ENCODE results near the gene SNX33. TPM values are rescaled to one million over a fixed set of nuclear protein-coding genes. Genes with fewer than 3 reads are reported as not detected.
"Not testable (repeated sequence)": the region's sequence is repeated elsewhere in the genome, so short reads cannot be mapped to it uniquely, and the experiment has no call there.

Gene SNX33
- total and polyA plus RNA-seq, 12 donors = 10.1 to 41.4 (median 19.3) TPM

GRCh38 chr15:75675579-75676404 lies 28.1 kb downstream of the SNX33 start:
- H3K36me3 ChIP-seq (replicated peaks in 1 of 2) = no peaks in the 10 kb centered on the region
- WGBS, 4 donors = 80 to 91% (median 89%) methylated on average over 10 to 41 of the region's 41 CpGs
- H3K4me3 ChIP-seq = no peak overlapping the region
- DNase-seq = no peak
- peak overlapping the region in 1 of 5 donors; percentile 35 for H3K27ac ChIP-seq
- H3K27me3 ChIP-seq = no peaks in the 10 kb centered on the region
- TF ChIP-seq POLR2A (IDR thresholded peaks at IDR 0.05) (no peak), CTCF (IDR thresholded peaks at IDR 0.05) (no peak)
- intact Hi-C loops (cut with DNase I) = no loop called here
- peaks cover 0 to 8% of the 10 kb centered on the region in 2 donors for H3K4me1 ChIP-seq (replicated peaks in 1 of 2)
- no peaks in the 10 kb centered on the region for H3K9me3 ChIP-seq (replicated peaks in 1 of 3)

- no peaks in the 10 kb centered on the region for H3K9me3 ChIP-seq (replicated peaks in 1 of 3)
- H3K4me3 ChIP-seq = no peak overlapping the region
- no peak for DNase-seq
- no peaks in the 10 kb centered on the region for H3K36me3 ChIP-seq (replicated peaks in 1 of 2)
- intact Hi-C loops (cut with DNase I) = no loop called here
- H3K27ac ChIP-seq = no peak overlapping the region
- TF ChIP-seq CTCF (IDR thresholded peaks at IDR 0.05) (no peak), POLR2A (IDR thresholded peaks at IDR 0.05) (no peak)
- WGBS, 4 donors = 79 to 87% (median 84%) methylated on average over 10 to 30 of the region's 30 CpGs
- peaks cover 0 to 8% of the 10 kb centered on the region in 2 donors for H3K4me1 ChIP-seq (replicated peaks in 1 of 2)
- H3K27me3 ChIP-seq = no peaks in the 10 kb centered on the region
Observed at GRCh38 chr15:75676688-75677464, 29.2 kb downstream of the SNX33 start.

GRCh38 chr15:75677465-75678323 lies 30.0 kb downstream of the SNX33 start:
- H3K27ac ChIP-seq = no peak overlapping the region
- DNase-seq = no peak
- no peaks in the 10 kb centered on the region for H3K36me3 ChIP-seq (replicated peaks in 1 of 2)

GRCh38 chr15:75678324-75678690 lies 30.6 kb downstream of the SNX33 start:
- WGBS, 4 donors = 90 to 95% (median 92%) methylated on average over 6 of the region's 6 CpGs
- H3K36me3 ChIP-seq (replicated peaks in 1 of 2); H3K27ac ChIP-seq; H3K4me1 ChIP-seq (replicated peaks in 1 of 2); H3K27me3 ChIP-seq; H3K9me3 ChIP-seq (replicated peaks in 1 of 3); intact Hi-C loops (cut with DNase I); H3K4me3 ChIP-seq; DNase-seq: not testable (repeated sequence)

More at GRCh38 chr15:75677465-75678323, 30.0 kb downstream of the SNX33 start:
- 73 to 86% (median 84%) methylated on average over 10 to 16 of the region's 16 CpGs for WGBS, 4 donors
- Histone ChIP-seq H3K27me3 (no peaks in the 10 kb centered on the region), H3K4me3 (no peak overlapping the region), H3K4me1 (replicated peaks in 1 of 2) (peaks cover 0 to 8% of the 10 kb centered on the region in 2 donors), H3K9me3 (replicated peaks in 1 of 3) (no peaks in the 10 kb centered on the region)
- no peak for TF ChIP-seq CTCF (IDR thresholded peaks at IDR 0.05)
- TF ChIP-seq POLR2A (IDR thresholded peaks at IDR 0.05) = no peak
- intact Hi-C loops (cut with DNase I) = no loop called here

Measured in adrenal gland (tissue), 12 donors.